Activated naive CD4-positive, alpha-beta T cell treated with anti-CD3 and anti-CD28 coated beads for 36 hours (primary cell): ENCODE data around the gene RLN3. TPM values are rescaled to one million over a fixed set of nuclear protein-coding genes. Genes with fewer than 3 reads are reported as not detected.
A peak's percentile ranks its signal among the peaks of the same experiment; 100 is the strongest.

Source experiments
- CTCF ChIA-PET: fragments of 350-600 bp; sonication (Branson Sonifier 250); formaldehyde crosslinking; loops from one replicate; lab custom pipeline; 2021; ENCODE audit warnings: antibody characterized with exemption; lab: Charles Lee
- DNase-seq: peaks from one replicate; pipeline ENCODE4 v3.0.0-alpha.2; 2020
- H3K27ac Mint-ChIP-seq: one replicate; pipeline ENCODE4 v1.8.0; 2021; ENCODE audit warnings: mild to moderate bottlenecking, mixed read lengths
- H3K27me3 Mint-ChIP-seq: one replicate; pipeline ENCODE4 v1.8.0; 2021; ENCODE audit warnings: low read depth, mixed read lengths
- H3K36me3 Mint-ChIP-seq: one replicate; pipeline ENCODE4 v1.8.0; 2021; ENCODE audit warnings: low read depth, mixed read lengths
- H3K4me1 Mint-ChIP-seq: one replicate; pipeline ENCODE4 v1.8.0; 2021; ENCODE audit warnings: low read depth, mixed read lengths
- H3K4me3 Mint-ChIP-seq: one replicate; pipeline ENCODE4 v1.8.0; 2021; ENCODE audit warnings: mild to moderate bottlenecking, moderate library complexity, mixed read lengths
- H3K9me3 Mint-ChIP-seq: one replicate; pipeline ENCODE4 v1.8.0; 2021; ENCODE audit warnings: mixed read lengths
- intact Hi-C: fragments of 100-400 bp; cut with micrococcal nuclease; formaldehyde crosslinking; loops from one replicate; pipeline ENCODE4 v1.15.1; 2023
- total RNA-seq, 2 experiments: library from RNA; stranded (reverse); gene quantifications; one replicate each; pipeline ENCODE4 v1.2.3, GENCODE V29; 2021

RLN3 gene
- total RNA-seq, 2 experiments from 2014 or later = not detected

DNA sequence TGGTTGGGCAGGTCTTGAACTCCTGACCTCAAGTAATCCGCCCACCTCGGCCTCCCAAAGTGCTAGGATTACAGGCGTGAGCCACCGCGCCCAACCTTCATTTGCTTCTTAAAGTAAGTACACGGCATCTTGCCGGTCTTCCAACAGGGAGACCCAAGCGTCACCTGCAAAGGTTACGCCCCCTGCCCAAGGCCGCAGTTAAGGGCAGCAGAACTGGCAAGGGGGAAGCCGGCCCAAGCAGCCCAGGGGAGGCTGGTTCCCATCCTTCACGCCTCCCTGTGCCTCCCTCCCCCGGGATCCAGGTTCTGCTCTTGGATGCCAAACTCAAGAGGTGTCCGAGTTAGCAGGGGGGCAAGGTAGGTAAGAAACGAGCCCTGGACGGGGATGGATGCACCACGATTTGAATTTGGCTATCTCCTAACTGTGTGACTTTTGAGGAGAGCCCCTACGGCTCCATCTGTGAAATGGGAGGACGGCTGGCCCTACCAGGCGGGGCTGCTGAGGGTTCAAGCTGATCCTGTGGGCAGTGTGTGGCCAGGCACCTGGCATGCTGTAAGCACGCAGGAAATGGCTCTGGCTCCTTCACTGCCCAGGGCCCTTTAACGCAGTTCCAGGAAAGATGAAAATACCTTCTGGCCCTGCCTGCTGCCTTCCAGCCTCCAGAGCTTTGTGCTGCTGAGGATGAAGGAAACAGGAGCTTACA is 30.9 kb upstream of the RLN3 start:
- H3K27me3 Mint-ChIP-seq = no peaks in the 10 kb centered on the region
- H3K27ac Mint-ChIP-seq = no peak overlapping the region
- H3K9me3 Mint-ChIP-seq = peaks cover 5% of the 10 kb centered on the region
- peaks cover 15% of the 10 kb centered on the region for H3K36me3 Mint-ChIP-seq
- H3K4me3 Mint-ChIP-seq = no peak overlapping the region
- no peak for DNase-seq
- H3K4me1 Mint-ChIP-seq = peaks cover 19% of the 10 kb centered on the region
- CTCF ChIA-PET = interaction anchor here (0.7 to 1.8 kb wide), 2 partner anchors 51 to 246 kb away, joined by 3 to 6 read pairs; no protein-coding TSS in a partner anchor
- intact Hi-C loops = no loop called here

DNA sequence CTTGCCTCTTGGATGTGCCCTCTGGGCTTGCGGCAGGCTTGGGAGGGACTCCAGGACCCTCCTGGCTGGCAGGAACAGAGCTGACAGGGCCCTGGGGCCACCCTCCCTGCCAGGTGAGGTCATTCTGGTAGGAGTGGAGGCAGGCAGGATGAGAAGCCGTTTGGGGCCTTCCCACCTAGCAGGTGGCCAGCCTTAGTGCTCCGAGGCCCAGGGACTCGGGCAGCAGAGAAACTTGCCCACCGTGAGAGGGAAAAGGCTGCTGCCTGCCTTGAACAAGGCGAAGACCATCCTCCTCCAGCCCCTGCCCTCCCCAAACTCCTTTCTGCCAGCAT is 30.4 kb upstream of the RLN3 start:
- Mint-ChIP-seq H3K27ac (no peak overlapping the region), H3K27me3 (no peaks in the 10 kb centered on the region), H3K4me1 (peaks cover 24% of the 10 kb centered on the region), H3K36me3 (peaks cover 15% of the 10 kb centered on the region), H3K9me3 (peaks cover 5% of the 10 kb centered on the region), H3K4me3 (no peak overlapping the region)
- DNase-seq = no peak
- intact Hi-C loops = no loop called here
- CTCF ChIA-PET = interaction anchor here (1.8 kb wide), 1 partner anchor 50 kb away, joined by 6 read pairs; no protein-coding TSS in a partner anchor

DNA sequence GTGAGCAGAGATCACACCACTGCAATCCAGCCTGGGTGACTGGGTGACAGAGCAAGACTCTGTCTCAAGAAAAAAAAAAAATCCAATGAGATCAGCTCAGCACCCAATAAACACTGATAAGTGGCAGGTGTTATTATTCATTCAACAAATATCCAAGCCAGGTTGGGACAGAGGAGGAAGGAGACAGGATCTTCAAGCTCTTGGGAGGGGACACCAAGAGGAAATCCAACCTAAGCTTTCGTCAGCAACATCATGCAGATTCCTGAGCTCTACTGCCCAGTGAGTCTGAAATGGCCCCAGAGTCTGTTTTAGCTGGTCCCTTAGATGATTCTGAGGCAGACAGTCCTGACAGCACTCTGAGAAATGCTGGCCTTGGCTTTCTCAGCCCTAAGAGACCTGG is 29.5 kb upstream of the RLN3 start:
- Mint-ChIP-seq H3K4me3 (no peak overlapping the region), H3K27ac (no peak overlapping the region), H3K27me3 (no peaks in the 10 kb centered on the region), H3K9me3 (peaks cover 5% of the 10 kb centered on the region), H3K4me1 (peaks cover 33% of the 10 kb centered on the region), H3K36me3 (peaks cover 14% of the 10 kb centered on the region)
- intact Hi-C loops = no loop called here
- CTCF ChIA-PET = interaction anchor here (0.5 to 1.8 kb wide), 3 partner anchors 49 to 556 kb away, joined by 3 to 6 read pairs (median 3); no protein-coding TSS in a partner anchor
- no peak for DNase-seq

DNA sequence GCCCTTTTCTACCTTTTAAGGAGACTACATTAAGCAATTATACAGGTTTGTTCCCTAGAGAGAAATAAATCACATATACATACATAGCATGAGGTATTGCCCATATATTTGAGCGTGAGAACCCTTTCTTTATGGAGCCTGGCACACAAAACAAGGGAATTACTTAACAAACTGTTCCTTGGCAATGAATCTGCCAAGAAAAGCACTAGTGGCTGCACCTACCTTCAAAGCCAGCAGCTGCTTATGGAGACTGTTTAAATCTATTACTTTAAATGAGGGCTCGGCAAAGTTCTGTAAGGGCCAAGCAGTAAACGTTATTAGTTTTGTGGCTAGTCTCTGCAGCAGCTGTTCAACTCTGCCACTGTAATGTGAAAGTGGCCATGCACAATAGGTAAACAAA is 28.9 kb upstream of the RLN3 start:
- Mint-ChIP-seq H3K27me3 (no peaks in the 10 kb centered on the region), H3K36me3 (peaks cover 13% of the 10 kb centered on the region), H3K27ac (no peak overlapping the region), H3K4me1 (peaks cover 38% of the 10 kb centered on the region), H3K9me3 (peaks cover 5% of the 10 kb centered on the region), H3K4me3 (no peak overlapping the region)
- no peak for DNase-seq
- intact Hi-C loops = no loop called here
- CTCF ChIA-PET = interaction anchor here (0.6 to 1.8 kb wide), 3 partner anchors 36 to 1035 kb away, joined by 3 to 6 read pairs (median 3); no protein-coding TSS in a partner anchor

DNA sequence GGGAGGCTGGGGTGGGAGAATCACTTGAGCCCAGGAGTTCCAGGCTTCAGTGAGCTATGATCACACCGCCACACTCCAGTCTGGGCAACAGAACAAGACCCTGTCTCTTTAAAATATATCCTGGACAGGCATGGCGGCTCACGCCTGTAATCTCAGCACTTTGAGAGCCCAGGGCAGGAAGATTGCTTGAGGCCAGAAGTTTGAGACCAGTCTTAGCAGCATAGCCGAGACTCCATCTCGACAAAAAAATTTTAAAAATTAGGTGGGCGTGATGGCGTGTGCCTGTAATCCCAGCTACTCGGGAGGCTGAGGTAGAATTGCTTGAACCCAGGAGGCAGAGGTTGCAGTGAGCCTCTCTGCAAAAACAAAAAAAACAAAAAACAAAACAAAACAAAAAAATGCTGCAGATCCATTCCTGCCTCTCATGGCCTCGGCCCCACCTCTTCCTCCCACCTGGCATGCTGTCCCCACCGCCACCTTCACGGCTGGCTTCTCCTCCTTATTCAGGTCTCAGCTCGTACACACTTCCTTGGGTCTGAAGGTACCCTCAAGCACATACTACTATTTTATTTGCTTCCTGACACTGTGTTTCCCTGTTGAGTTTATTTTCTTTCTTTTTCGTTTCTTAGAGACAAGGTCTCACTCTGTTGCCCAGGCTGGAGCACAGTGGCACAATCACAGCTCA is 27.1 kb upstream of the RLN3 start:
- intact Hi-C loops = loop anchor here (5.0 kb wide), 1 partner anchor 844 kb away; no protein-coding TSS in a partner anchor
- Mint-ChIP-seq H3K36me3 (peaks cover 13% of the 10 kb centered on the region), H3K4me1 (peaks cover 49% of the 10 kb centered on the region), H3K27ac (peak overlapping the region; percentile 96), H3K27me3 (no peaks in the 10 kb centered on the region), H3K9me3 (peaks cover 5% of the 10 kb centered on the region), H3K4me3 (peak overlapping the region; percentile 17)
- CTCF ChIA-PET = interaction anchor here (0.6 to 1.7 kb wide), 4 partner anchors 31 to 94 kb away, joined by 3 to 7 read pairs (median 4); partner anchors contain the start of gene IL27RA
- DNase-seq = no peak

DNA sequence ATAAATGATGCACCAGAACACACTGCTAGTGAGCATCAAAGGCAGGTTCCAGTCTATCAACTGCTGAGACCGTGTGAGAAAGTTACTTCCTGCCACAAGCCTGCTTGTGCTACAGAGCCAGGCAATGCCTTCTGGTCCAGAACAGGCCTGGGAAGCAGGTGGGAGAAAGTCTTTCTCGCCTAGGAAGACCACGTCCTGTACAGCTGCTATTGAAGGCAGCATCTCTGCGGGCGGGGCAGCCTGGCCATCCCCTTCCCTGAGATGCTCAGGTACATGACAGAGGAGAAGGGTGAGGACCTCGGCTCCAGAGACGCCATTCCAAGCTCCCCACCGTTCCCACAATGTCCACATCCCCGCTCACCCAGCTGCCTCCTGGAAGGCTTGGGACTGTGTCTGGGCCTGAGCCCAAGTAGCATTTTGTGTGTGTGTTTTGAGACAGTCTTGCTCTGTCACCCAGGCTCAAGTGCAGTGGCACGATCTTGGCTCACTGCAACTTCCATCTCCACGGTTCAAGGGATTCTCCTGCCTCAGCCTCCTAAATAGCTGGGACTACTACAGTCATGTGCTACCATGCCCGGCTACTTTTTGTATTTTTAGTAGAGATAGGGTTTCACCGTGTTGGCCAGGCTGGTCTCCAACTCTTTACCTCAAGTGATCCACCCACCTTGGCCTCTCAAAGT is 25.2 kb upstream of the RLN3 start:
- peak; percentile 63 for DNase-seq
- Mint-ChIP-seq H3K4me1 (peaks cover 49% of the 10 kb centered on the region), H3K27ac (peak overlapping the region; percentile 96), H3K27me3 (no peaks in the 10 kb centered on the region), H3K9me3 (peaks cover 5% of the 10 kb centered on the region), H3K4me3 (peak overlapping the region; percentile 72), H3K36me3 (peaks cover 13% of the 10 kb centered on the region)
- CTCF ChIA-PET = interaction anchor here (0.7 to 3.1 kb wide), 3 partner anchors 17 to 71 kb away, joined by 3 to 10 read pairs (median 3); partner anchors contain the start of gene IL27RA
- intact Hi-C loops = loop anchor here (2.0 to 5.0 kb wide), 2 partner anchors 156 to 845 kb away; no protein-coding TSS in a partner anchor

DNA sequence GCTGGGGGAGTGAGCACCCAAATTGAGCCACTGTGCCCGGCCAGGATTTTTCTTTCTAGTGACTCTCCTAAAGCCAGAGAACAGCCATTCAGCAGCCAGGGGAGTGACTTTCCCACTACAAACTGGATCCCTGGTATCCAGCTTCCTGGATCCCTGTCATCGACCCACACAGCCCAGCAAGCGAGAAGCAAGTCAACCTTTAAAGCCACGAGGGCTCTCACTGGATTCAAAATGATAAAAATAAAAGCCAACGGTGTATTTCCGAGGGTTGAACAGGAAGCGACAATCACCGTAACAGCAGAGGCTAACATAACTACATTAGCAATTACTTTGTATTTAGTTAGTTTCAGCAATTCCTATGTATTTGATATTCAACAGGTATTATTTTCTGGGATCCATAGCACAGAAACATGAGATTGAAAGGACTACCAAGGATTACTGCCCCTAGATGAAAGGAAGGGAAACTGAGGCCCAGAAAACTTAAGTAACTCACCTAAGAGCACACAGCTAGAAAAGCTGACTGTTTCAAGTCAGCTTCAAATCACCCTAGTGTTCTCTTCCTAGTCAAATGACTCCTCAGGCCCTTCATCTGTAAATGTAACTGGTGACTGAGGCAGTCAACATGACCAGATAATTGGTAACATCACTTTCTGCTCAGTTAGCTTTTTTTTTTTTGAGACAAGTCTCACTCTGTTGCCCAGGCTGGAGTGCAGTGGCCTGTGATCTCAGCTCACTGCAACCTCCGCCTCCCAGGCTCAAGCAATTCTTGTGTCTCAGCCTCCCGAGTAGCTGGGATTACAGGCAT is 24.5 kb upstream of the RLN3 start:
- H3K4me3 Mint-ChIP-seq = peak overlapping the region; percentile 72
- DNase-seq = peak; percentile 52
- intact Hi-C loops = loop anchor here (2.0 to 5.0 kb wide), 2 partner anchors 157 to 846 kb away; no protein-coding TSS in a partner anchor
- H3K9me3 Mint-ChIP-seq = peaks cover 5% of the 10 kb centered on the region
- peak overlapping the region; percentile 96 for H3K27ac Mint-ChIP-seq
- H3K36me3 Mint-ChIP-seq = peaks cover 11% of the 10 kb centered on the region
- H3K27me3 Mint-ChIP-seq = no peaks in the 10 kb centered on the region
- peaks cover 49% of the 10 kb centered on the region for H3K4me1 Mint-ChIP-seq
- CTCF ChIA-PET = interaction anchor here (0.6 to 3.1 kb wide), 6 partner anchors 8 to 1036 kb away, joined by 3 to 10 read pairs (median 4); partner anchors contain the start of gene IL27RA

DNA sequence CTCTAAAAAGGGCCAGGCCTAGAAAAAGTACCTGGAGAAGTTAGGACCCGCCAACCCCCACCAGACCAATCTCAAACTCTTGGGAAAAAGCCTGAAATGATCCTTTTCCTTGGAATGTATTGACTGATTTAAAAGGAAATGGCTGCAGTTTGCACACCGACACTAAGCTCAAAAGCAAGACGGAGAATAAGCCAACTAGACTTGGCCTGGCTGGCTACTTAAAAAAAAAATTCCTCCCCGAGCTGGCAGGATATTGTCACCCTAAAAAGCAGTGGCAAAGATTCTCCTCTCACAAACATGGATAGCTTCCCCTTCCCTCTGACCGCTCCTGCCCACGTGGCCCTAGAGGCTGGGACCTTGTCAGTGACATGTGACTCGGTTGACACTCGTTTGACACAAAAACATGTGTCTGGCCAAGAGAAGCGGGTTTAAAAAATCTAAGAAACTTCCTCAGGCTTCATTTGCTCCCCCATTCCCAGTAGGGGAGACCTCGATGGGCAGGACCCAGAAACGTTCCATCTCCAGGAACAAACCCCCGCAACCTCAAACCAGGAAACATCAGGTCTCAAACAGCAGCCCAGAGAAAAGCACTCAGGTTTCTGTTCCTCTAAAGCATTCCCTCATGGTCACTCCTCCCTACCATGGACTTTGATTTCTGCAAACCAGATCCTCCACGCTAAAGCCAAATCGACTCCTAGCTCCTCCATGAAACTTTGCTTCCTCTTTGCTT is 23.2 kb upstream of the RLN3 start:
- H3K4me1 Mint-ChIP-seq = peaks cover 49% of the 10 kb centered on the region
- CTCF ChIA-PET = interaction anchor here (0.6 to 3.1 kb wide), 4 partner anchors 14 to 83 kb away, joined by 3 to 10 read pairs (median 4); partner anchors contain the start of gene IL27RA
- intact Hi-C loops = loop anchor here (5.0 kb wide), 2 partner anchors 363 to 847 kb away; no protein-coding TSS in a partner anchor
- peaks cover 4% of the 10 kb centered on the region for H3K36me3 Mint-ChIP-seq
- peak; percentile 18 for DNase-seq
- H3K9me3 Mint-ChIP-seq = no peaks in the 10 kb centered on the region
- H3K27ac Mint-ChIP-seq = peak overlapping the region; percentile 88
- no peaks in the 10 kb centered on the region for H3K27me3 Mint-ChIP-seq
- peak overlapping the region; percentile 73 for H3K4me3 Mint-ChIP-seq

DNA sequence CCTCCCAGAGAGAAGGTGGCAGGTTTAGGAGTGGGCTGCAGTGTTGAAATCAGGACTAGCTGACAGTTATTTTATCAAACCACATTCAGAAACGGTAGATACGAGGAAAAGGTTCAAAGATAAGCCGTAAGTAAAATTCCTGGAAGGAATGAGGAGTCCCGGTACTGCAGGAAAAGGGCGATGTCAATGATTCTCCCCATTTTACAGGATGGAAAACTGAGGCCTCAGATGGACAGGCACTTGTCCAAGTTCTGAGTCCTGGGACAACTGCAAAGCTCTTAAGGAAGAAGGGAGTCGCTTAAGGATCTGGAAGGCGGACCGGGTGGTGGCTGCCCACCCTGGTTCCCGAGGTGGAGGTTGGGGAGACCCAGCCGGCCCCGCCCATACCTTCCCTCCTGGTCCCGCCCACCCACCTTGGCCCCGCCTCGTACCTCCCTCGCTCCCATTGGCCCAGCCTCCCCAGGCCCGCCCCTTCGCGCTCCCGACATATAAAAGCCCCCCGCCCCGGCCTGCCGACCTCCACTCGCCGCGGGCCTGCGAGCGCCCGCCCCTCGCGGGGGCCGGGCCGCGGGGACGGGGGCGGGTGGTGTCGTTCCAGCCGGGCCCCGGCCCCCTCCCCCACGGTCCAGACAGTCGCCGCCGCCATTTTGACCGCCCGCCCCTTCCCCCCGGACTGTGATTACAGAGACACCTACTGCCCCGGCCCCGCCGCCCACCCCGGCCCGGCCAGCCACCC is 22.4 kb upstream of the RLN3 start:
- DNase-seq = peak; percentile 91
- Mint-ChIP-seq H3K4me3 (peak overlapping the region; percentile 90), H3K9me3 (no peaks in the 10 kb centered on the region), H3K36me3 (peaks cover 2% of the 10 kb centered on the region), H3K27me3 (no peaks in the 10 kb centered on the region), H3K27ac (peak overlapping the region; percentile 88), H3K4me1 (peaks cover 44% of the 10 kb centered on the region)
- CTCF ChIA-PET = interaction anchor here (0.6 to 3.1 kb wide), 6 partner anchors 14 to 102 kb away, joined by 3 to 10 read pairs (median 4); partner anchors contain the start of gene IL27RA
- intact Hi-C loops = loop anchor here (1.0 to 5.0 kb wide), 6 partner anchors 19 to 362 kb away; partner anchors contain the start of gene DCAF15

DNA sequence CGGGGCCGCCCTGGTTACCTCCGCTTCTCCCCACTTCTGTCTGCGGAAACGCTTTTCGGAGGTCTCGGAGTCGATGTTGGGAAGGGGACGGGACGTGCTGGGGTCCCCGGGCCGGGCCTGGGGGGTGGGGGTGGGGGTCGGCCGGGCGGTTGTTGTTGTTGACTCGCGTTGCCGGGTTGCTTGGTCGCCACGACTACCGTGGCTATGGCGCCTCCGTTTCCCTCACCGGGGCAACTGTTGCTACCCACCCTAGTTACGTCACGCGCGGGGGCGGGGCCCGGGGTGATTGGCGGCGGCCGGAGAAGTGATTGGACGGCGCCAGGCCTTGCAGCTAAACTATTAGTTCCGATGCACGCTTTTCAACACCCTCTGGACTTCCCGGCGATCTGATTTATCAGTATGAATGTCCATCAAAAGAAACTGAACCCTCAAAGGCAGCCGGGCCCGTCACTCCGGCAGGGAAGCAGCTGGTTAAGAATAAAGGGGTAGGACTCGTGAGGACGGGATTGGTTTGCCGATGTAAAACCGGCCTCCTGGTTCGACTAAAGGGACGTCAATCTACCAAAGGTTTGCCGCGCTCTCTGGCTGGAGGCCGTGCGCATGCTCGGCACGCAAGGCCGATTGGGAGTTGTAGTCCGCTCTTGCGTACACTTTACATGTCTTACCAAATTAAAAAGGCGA is 21.7 kb upstream of the RLN3 start, which contains the start of gene RFX1:
Gene RFX1, minus strand, starts transcription at position 236 of the 681 bp plus-strand sequence. CDS start 12,477 bp downstream, outside the sequence.
- intact Hi-C loops = loop anchor here (1.0 to 5.0 kb wide), 6 partner anchors 20 to 361 kb away; partner anchors contain the start of gene DCAF15
- peak; percentile 100 for DNase-seq
- H3K27ac Mint-ChIP-seq = peak within 1 kb of the TSS; percentile 96

More for the DNA sequence above, 21.7 kb upstream of the RLN3 start, which contains the start of gene RFX1:
- Mint-ChIP-seq H3K9me3 (no peaks in the 10 kb centered on the region), H3K27me3 (no peaks in the 10 kb centered on the region), H3K4me1 (peaks cover 40% of the 10 kb centered on the region), H3K4me3 (peak within 1 kb of the TSS; percentile 90), H3K36me3 (no peaks in the 10 kb centered on the region)
- CTCF ChIA-PET = interaction anchor here (0.6 to 1.7 kb wide), 4 partner anchors 13 to 103 kb away, joined by 3 to 4 read pairs (median 4); no protein-coding TSS in a partner anchor
